Memory B cell (primary cell): ENCODE data around the gene SHE.
"Not testable (repeated sequence)": the region's sequence is repeated elsewhere in the genome, so short reads cannot be mapped to it uniquely, and the experiment has no call there.

Experiments
- ATAC-seq: fragments of 150-1000 bp; cut with Tn5 transposase; 2 replicates; pipeline ENCODE4 v1.10.0; 2021; ENCODE audit warnings: low read depth, mild to moderate bottlenecking, moderate library complexity
- DNase-seq, 2 donors: peaks; one replicate each; pipeline ENCODE4 v3.0.0; 2022; ENCODE audit warnings: low spot score in 2 of 2
- H3K27ac Mint-ChIP-seq: one replicate; pipeline ENCODE4 v1.8.0; 2022; ENCODE audit warnings: mild to moderate bottlenecking, moderate library complexity, mixed read lengths
- H3K27me3 Mint-ChIP-seq: one replicate; pipeline ENCODE4 v1.8.0; 2022; ENCODE audit warnings: mixed read lengths
- H3K36me3 Mint-ChIP-seq: one replicate; pipeline ENCODE4 v1.8.0; 2022; ENCODE audit warnings: mild to moderate bottlenecking, mixed read lengths
- H3K4me1 Mint-ChIP-seq: one replicate; pipeline ENCODE4 v1.8.0; 2022; ENCODE audit warnings: mixed read lengths
- H3K4me3 Mint-ChIP-seq: one replicate; pipeline ENCODE4 v1.8.0; 2022; ENCODE audit warnings: mild to moderate bottlenecking, moderate library complexity, mixed read lengths
- H3K9me3 Mint-ChIP-seq: one replicate; pipeline ENCODE4 v1.8.0; 2022; ENCODE audit warnings: mixed read lengths

Gene SHE

GRCh38 chr1:154497026-154497806 is 5.0 kb downstream of the SHE start:
- Mint-ChIP-seq H3K27ac (peak overlapping the region; percentile 58), H3K36me3 (no peaks in the 10 kb centered on the region), H3K4me3 (peak overlapping the region; percentile 58), H3K9me3 (no peaks in the 10 kb centered on the region), H3K27me3 (peaks cover 7% of the 10 kb centered on the region), H3K4me1 (peaks cover 30% of the 10 kb centered on the region)
- ATAC-seq (peak; percentile 68), DNase-seq (peak; percentile 9 to 22)

GRCh38 chr1:154496383-154496782 is 5.8 kb downstream of the SHE start:
- peaks cover 7% of the 10 kb centered on the region for H3K27me3 Mint-ChIP-seq
- no peaks in the 10 kb centered on the region for H3K9me3 Mint-ChIP-seq
- peak overlapping the region; percentile 58 for H3K27ac Mint-ChIP-seq
- no peak for DNase-seq
- H3K4me3 Mint-ChIP-seq: no peak overlapping the region
- H3K4me1 Mint-ChIP-seq: peaks cover 35% of the 10 kb centered on the region
- no peak for ATAC-seq
- H3K36me3 Mint-ChIP-seq: no peaks in the 10 kb centered on the region

- no peak overlapping the region for H3K4me3 Mint-ChIP-seq
- H3K27ac Mint-ChIP-seq: no peak overlapping the region
- ATAC-seq (no peak), DNase-seq (no peak)
- H3K9me3 Mint-ChIP-seq: no peaks in the 10 kb centered on the region
- no peaks in the 10 kb centered on the region for H3K36me3 Mint-ChIP-seq
- H3K27me3 Mint-ChIP-seq: peaks cover 6% of the 10 kb centered on the region
- peaks cover 40% of the 10 kb centered on the region for H3K4me1 Mint-ChIP-seq
These were observed 6.5 kb downstream of the SHE start for GRCh38 chr1:154495496-154496273.

GRCh38 chr1:154493276-154493675 is 8.9 kb downstream of the SHE start:
- Mint-ChIP-seq H3K36me3 (no peaks in the 10 kb centered on the region), H3K9me3 (peaks cover 1% of the 10 kb centered on the region), H3K4me1 (peaks cover 46% of the 10 kb centered on the region), H3K27me3 (no peaks in the 10 kb centered on the region), H3K4me3 (peak overlapping the region; percentile 65), H3K27ac (peak overlapping the region; percentile 6)
- DNase-seq (peak; percentile 24 to 30), ATAC-seq (peak; percentile 73)

DNA sequence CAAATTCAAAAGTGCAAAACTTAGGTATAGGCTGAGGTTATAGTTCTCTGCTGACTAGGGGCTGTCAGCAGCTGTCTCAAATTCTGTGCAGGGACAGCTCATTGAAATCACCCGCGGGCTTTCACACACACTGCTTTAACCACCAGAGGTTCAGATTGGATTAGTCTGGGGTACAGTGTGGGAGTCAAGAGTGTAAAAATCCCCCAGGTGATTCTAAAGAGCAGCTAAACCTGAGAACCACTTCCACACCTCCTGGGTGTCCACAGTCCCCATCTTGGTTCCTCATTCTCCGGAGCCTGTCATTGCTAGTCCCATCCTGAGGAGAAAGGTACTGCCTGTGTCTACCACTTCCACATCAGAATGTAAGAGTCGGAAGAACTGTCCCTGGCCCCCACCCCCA is 10.1 kb downstream of the SHE start:
- Mint-ChIP-seq H3K4me1 (peaks cover 42% of the 10 kb centered on the region), H3K36me3 (no peaks in the 10 kb centered on the region), H3K9me3 (peaks cover 1% of the 10 kb centered on the region), H3K27ac (peak overlapping the region; percentile 15), H3K27me3 (no peaks in the 10 kb centered on the region), H3K4me3 (no peak overlapping the region)
- ATAC-seq (peak; percentile 37), DNase-seq (no peak)

DNA sequence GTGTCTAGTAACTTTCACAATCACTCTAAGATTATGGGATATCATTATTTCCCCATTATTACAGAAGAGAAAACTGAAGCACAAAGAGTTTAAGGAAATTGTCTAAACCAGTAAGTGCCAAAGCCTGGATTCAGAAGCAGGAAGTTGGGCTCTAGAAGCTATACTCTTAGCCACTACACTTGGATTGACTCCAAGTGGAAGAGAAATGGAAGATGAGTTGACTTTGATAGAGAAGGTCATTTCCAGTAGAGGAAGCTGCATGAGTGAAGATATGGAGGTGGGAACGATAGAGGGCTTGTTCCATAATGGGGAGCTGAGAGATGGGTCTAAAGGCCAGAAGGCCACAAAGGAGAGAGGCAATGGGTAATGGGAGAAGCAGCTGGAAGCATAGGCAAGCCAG is 11.9 kb downstream of the SHE start:
- ATAC-seq (no peak), DNase-seq (no peak)
- Mint-ChIP-seq H3K27me3 (no peaks in the 10 kb centered on the region), H3K27ac (peak overlapping the region; percentile 7), H3K9me3 (peaks cover 1% of the 10 kb centered on the region), H3K36me3 (no peaks in the 10 kb centered on the region), H3K4me3 (peak overlapping the region; percentile 9), H3K4me1 (peaks cover 36% of the 10 kb centered on the region)

DNA sequence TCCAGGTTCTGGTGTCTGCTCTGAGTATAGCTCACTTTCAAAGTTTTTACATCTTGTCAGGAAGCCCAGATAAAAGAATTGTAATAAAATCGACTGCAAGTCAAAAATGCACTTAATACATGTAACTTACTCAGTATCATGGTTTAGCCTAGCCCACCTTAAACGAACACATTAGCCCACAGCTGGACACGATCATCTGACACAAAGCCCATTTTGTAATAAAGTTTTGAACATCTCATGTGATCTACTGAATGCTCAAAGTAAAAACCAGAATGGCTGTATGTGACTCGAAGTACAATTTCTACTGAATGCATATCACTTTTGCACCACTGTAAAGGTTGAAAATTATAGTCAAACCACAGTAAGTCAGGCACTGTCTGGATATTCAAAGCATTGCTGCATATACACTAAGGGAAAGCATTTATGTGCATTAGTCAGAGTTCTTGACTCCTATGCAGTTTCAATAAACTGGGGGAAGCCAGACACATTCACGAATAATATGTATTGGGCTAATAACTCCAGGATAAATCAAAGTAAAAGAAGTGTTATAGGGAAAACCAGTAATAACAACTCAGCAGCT is 12.4 kb downstream of the SHE start:
- Mint-ChIP-seq H3K4me1 (peaks cover 36% of the 10 kb centered on the region), H3K36me3 (no peaks in the 10 kb centered on the region), H3K9me3 (peaks cover 1% of the 10 kb centered on the region), H3K4me3 (no peak overlapping the region), H3K27ac (no peak overlapping the region), H3K27me3 (no peaks in the 10 kb centered on the region)
- ATAC-seq (no peak), DNase-seq (no peak)

DNA sequence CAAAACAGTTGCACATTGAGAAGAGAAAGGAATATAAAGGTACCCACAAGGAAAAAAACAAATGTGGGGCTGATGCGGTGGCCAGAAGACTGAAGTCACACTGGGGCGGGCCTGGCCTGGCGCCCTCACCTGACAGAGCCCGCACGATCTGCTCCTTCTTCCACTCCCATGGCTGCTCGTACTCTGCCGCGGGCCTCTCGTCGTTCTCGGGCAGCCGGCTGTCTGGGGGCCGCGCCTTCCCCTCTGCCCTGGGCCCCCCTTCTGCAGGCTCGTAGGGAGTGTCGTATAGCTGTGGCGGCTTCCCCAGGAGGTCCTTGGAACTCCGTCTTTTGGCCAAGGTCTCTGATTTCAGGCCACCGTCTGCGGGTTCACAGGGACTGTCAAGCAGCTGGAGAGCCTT is 13.3 kb downstream of the SHE start:
- Mint-ChIP-seq H3K9me3 (peaks cover 1% of the 10 kb centered on the region), H3K27ac (no peak overlapping the region)

DNA sequence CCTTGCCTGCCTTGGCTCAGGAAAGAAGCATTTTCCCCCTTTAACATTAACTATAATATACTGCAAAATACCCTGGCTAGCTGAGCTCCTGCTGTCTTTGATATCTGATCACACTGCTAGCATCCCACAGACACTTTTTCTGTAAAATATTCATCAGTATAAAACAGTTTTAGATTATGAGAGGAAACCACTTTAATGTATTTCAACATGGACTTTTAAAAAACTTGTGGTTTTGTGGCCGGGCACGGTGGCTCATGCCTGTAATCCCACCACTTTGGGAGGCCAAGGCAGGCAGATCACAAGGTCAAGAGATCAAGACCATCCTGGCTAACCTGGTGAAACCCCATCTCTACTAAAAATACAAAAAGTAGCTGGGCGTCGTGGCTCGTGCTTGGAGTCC is 15.5 kb downstream of the SHE start:
- DNase-seq, H3K36me3 Mint-ChIP-seq, ATAC-seq, H3K4me3 Mint-ChIP-seq, H3K27me3 Mint-ChIP-seq, H3K9me3 Mint-ChIP-seq, H3K27ac Mint-ChIP-seq: not testable (repeated sequence)
- peaks cover 17% of the 10 kb centered on the region for H3K4me1 Mint-ChIP-seq

More for the DNA sequence above, 13.3 kb downstream of the SHE start:
- H3K36me3 Mint-ChIP-seq: no peaks in the 10 kb centered on the region
- no peaks in the 10 kb centered on the region for H3K27me3 Mint-ChIP-seq
- peaks cover 35% of the 10 kb centered on the region for H3K4me1 Mint-ChIP-seq
- H3K4me3 Mint-ChIP-seq: no peak overlapping the region
- DNase-seq (no peak), ATAC-seq (no peak)

GRCh38 chr1:154485910-154486496 is 16.2 kb downstream of the SHE start:
- peaks cover 1% of the 10 kb centered on the region for H3K9me3 Mint-ChIP-seq
- no peak for ATAC-seq
- no peaks in the 10 kb centered on the region for H3K36me3 Mint-ChIP-seq
- no peak overlapping the region for H3K27ac Mint-ChIP-seq
- peaks cover 9% of the 10 kb centered on the region for H3K4me1 Mint-ChIP-seq
- no peak overlapping the region for H3K4me3 Mint-ChIP-seq
- H3K27me3 Mint-ChIP-seq: peaks cover 2% of the 10 kb centered on the region
- no peak for DNase-seq

- H3K27ac Mint-ChIP-seq: no peak overlapping the region
- peaks cover 2% of the 10 kb centered on the region for H3K27me3 Mint-ChIP-seq
- H3K4me3 Mint-ChIP-seq: no peak overlapping the region
- H3K4me1 Mint-ChIP-seq: peaks cover under 1% of the 10 kb centered on the region
- H3K36me3 Mint-ChIP-seq: no peaks in the 10 kb centered on the region
- DNase-seq (no peak), ATAC-seq (no peak)
- no peaks in the 10 kb centered on the region for H3K9me3 Mint-ChIP-seq
These were observed 17.1 kb downstream of the SHE start for GRCh38 chr1:154485106-154485505.

- peaks cover 2% of the 10 kb centered on the region for H3K27me3 Mint-ChIP-seq
- H3K27ac Mint-ChIP-seq: no peak overlapping the region
- no peaks in the 10 kb centered on the region for H3K36me3 Mint-ChIP-seq
- no peak for DNase-seq
- ATAC-seq: no peak
- peaks cover 2% of the 10 kb centered on the region for H3K4me1 Mint-ChIP-seq
- no peak overlapping the region for H3K4me3 Mint-ChIP-seq
- H3K9me3 Mint-ChIP-seq: no peaks in the 10 kb centered on the region
These were observed 18.0 kb downstream of the SHE start for GRCh38 chr1:154483941-154484803.

- H3K36me3 Mint-ChIP-seq: no peaks in the 10 kb centered on the region
- DNase-seq (no peak), ATAC-seq (no peak)
- no peaks in the 10 kb centered on the region for H3K9me3 Mint-ChIP-seq
- no peak overlapping the region for H3K27ac Mint-ChIP-seq
- no peak overlapping the region for H3K4me3 Mint-ChIP-seq
- peaks cover 2% of the 10 kb centered on the region for H3K27me3 Mint-ChIP-seq
- H3K4me1 Mint-ChIP-seq: peaks cover 5% of the 10 kb centered on the region
These were observed 21.2 kb downstream of the SHE start for GRCh38 chr1:154481053-154481452.
